ENCODE results near the gene COPZ1.
A peak's percentile ranks its signal among the peaks of the same experiment; 100 is the strongest.
"Not testable (repeated sequence)": the region's sequence is repeated elsewhere in the genome, so short reads cannot be mapped to it uniquely, and the experiment has no call there.

Gene COPZ1, protein sequence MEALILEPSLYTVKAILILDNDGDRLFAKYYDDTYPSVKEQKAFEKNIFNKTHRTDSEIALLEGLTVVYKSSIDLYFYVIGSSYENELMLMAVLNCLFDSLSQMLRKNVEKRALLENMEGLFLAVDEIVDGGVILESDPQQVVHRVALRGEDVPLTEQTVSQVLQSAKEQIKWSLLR

DNA sequence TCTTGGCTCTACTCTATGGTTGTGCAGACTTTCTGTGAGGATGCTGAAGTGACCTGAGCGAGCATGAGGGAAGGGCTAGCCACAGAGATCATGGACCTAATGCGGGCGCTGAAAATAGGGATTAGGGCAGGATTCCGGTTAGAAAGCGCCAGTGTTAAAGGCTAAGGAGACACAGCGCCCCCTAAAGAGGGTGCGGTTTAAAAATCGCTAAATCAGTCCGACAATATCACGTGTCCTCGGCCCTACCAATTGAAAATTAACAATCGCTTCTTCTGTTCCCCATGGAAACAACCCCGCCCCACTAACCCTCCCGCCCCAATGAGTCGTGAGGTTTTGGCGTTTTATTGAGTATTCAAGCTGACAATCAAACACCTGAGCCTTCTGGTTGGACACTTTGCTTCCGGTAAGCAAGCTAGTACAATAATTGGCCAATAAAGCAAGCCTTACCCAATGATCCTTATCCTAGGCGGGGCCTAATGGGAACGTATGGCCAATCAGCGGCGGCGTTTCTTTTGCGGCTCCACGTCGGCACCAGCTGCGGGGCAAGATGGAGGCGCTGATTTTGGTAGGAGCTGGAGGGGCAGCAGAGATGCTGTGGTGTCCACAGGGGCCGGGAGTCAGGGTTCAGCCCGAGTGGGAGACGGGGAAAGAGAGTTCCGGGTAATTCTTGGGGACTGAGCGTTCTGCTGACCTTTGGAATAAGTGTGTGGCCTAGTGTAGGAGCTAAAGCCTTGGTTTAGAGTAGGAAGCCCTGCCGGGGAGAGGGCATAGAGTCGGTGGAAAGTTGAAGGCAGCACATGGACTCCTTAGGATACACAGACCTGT lies at the start of gene COPZ1:
Gene COPZ1, plus strand, starts transcription at position 515 of the 825 bp plus-strand sequence. Its CDS starts 33 bp downstream, at position 548.
- DNase-seq (ENCODE audit: low spot score), result peak; percentile 96

DNA sequence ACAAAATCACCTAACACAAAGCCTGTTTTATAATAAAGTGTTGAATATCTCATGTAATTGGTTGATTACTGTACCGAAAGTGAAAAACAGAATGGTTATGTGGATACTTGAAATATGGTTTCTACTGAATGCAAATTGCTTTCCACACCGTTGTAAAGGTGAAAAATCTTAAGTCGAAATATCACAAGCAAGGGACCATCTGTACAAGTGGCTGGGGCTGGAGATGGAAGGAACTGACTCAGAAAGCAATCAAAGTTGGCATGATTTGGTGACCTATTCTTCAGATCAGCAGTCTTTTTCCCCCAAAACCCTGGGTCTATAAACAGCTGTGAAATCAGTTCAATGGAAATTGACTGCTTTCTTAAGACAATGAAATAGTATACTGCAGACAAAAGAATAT lies 48.6 kb upstream of the COPZ1 start:
- DNase-seq (ENCODE audit: low spot score), result no peak

DNA sequence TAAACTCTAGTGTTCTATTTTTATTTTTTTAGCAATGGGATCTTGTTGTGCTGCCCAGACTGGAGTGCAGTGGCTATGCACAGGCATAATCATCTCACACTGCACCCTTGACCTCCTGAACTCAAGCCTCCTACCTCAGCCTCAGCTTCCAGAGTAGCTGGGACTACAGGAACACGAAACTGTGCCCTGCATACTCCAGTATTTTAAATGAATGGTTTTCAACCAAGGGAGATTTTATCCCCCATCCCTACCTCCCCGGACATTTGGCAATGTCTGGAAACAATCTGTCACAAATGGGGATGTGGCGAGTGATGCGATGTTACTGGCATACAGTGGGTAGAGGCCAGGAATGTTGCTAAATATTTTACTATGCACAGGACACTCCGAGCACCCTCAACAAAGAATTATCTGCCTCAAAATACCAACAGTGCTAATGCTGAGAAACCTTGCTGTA lies 47.1 kb upstream of the COPZ1 start:
- peak; percentile 74 for DNase-seq (ENCODE audit: low spot score)

DNA sequence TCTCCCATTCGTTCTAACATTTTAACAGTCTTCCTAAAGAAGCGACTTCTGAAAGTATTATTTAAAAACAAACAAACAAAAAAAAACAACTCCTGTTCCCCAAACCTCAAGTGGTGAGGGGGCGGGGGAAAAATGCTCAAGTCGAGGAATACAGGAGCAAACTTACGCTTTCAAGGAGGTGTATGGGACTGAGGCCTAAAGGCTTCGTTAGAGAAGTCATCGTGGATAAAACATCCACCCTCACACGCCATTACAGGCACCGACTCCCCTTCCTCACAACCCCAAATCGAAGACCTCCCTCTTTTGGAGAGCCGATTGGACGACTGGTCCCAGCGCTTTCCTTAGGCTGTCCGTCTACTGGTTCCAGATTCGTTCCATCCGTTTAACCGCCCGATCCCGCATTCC lies 45.7 kb upstream of the COPZ1 start:
- no peak for DNase-seq (ENCODE audit: low spot score)

DNA sequence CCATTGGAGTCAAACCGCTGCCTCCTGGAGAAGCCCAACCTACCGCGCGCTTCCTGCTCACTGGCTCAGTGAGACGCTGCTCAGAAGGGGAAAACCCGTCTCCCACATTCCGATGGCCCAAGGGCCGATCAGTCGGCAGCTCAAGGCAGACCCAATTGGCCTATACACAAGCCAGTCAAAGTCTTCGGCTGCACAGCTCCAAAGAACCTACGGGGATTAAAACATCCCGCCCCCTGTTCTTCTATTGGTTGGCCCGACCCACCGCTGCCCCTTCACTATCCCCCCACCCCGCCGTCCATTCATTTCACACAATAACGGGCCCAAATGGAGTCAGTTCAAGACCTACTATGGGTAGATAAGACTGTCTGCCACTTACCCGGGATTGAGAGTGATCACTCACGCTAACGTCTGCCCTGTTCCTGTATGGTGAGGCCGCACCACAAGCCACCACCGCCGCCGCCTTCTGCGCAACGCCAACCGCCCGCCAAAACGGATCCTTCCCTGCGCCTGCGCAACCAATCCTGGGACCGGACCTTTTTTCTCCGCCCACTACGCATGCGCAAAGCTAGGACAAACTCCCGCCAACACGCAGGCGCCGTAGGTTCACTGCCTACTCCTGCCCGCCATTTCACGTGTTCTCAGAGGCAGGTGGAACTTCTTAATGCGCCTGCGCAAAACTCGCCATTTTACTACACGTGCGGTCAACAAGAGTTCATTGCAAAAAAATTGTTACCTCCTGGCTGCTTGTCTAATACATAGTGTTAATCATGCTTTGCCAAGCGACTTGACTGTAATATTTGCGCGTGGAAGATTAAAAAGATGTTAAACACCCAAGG lies 45.1 kb upstream of the COPZ1 start, which contains the start of gene CBX5:
Gene CBX5, minus strand, starts transcription at position 491 of the 836 bp plus-strand sequence. CDS start 22,472 bp downstream, outside the sequence.
- peak; percentile 99 for DNase-seq (ENCODE audit: low spot score)

DNA sequence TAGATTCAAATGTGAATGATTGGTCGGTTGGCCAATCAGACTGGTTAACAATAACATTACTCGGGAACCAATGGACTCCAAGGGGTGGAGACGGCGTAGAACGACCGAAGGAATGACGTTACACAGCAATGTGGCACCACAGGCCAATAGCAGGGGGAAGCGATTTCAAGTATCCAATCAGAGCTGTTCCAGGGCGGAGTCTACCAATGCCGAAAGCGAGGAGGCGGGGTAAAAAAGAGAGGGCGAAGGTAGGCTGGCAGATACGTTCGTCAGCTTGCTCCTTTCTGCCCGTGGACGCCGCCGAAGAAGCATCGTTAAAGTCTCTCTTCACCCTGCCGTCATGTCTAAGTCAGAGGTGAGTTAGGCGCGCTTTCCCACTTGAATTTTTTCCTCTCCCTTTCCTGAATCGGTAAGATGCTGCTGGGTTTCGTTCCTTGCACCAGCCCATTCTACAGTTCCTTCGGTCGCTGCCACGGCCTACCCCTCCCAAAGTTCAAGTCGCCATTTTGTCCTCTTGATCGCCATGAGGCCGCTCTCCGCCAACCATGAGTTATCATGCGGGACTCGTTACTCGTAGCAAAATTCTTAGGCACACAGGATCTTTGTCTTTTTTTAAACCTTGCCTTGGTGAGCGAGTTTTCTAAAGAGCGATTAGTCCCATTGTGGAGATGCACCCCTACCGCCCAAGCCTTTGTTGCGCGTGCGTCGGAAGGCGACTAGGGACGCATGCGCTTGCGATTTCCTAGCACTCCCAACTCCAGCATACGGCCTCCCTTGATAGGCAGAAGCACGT lies 44.3 kb upstream of the COPZ1 start, which contains the start of gene HNRNPA1:
Gene HNRNPA1, plus strand, starts transcription at position 259 of the 793 bp plus-strand sequence. Its CDS starts 82 bp downstream, at position 341.
- DNase-seq (ENCODE audit: low spot score), result peak; percentile 95

GRCh38 chr12:54281261-54281638 lies 43.7 kb upstream of the COPZ1 start:
- DNase-seq (ENCODE audit: low spot score), result not testable (repeated sequence)

DNA sequence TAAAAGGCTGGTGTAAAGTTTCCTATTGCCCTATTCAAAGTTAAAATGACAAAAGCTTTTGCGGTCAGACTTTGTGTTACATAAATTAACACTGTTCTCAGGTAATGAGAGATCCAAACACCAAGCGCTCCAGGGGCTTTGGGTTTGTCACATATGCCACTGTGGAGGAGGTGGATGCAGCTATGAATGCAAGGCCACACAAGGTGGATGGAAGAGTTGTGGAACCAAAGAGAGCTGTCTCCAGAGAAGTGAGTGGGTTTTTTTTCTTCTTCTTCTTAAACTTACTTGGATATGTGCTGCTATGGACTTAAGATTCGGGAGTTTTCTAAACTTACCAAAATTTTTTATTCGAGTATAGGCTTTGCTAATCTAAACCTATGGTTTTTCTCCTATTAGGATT lies 43.2 kb upstream of the COPZ1 start:
- DNase-seq (ENCODE audit: low spot score), result not testable (repeated sequence)

- DNase-seq (ENCODE audit: low spot score), result no peak
These were observed 41.9 kb upstream of the COPZ1 start for GRCh38 chr12:54282949-54283593.

GRCh38 chr12:54284070-54284780 lies 40.7 kb upstream of the COPZ1 start:
- DNase-seq (ENCODE audit: low spot score), result not testable (repeated sequence)

- no peak for DNase-seq (ENCODE audit: low spot score)
These were observed 39.5 kb upstream of the COPZ1 start for GRCh38 chr12:54285150-54286041.

GRCh38 chr12:54286042-54287030 lies 38.6 kb upstream of the COPZ1 start:
- DNase-seq (ENCODE audit: low spot score), result no peak

GRCh38 chr12:54287261-54288157 lies 37.4 kb upstream of the COPZ1 start:
- DNase-seq (ENCODE audit: low spot score), result no peak

GRCh38 chr12:54292083-54292930 lies 32.6 kb upstream of the COPZ1 start:
- no peak for DNase-seq (ENCODE audit: low spot score)

GRCh38 chr12:54292931-54293241 lies 32.0 kb upstream of the COPZ1 start:
- DNase-seq (ENCODE audit: low spot score), result no peak
